ENCODE results near the gene SATL1. TPM values are rescaled to one million over a fixed set of nuclear protein-coding genes. Genes with fewer than 3 reads are reported as not detected.
A peak's percentile ranks its signal among the peaks of the same experiment; 100 is the strongest.

Gene SATL1
- total RNA-seq, 1 donor, result not detected

DNA sequence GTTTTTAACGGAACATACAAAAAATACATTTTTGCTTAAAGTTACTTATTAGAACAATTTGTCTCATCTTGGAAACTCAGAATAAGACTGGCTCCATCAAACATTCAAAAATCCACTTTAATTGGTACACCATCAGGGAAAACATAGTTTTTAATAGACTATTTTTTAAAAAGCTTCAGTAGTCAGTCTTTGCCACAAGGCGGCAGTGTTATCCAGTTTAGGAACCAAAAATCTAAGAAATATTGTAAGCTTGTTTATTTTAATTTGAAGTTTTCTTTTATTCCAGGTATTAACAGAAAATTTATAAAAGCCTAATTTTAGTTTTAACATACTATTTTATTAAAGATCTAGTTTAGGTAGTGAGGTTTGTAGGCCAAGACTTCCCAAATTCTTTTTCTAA, 132.2 kb downstream of the SATL1 start:
- TF ChIP-seq, protein P1, sequence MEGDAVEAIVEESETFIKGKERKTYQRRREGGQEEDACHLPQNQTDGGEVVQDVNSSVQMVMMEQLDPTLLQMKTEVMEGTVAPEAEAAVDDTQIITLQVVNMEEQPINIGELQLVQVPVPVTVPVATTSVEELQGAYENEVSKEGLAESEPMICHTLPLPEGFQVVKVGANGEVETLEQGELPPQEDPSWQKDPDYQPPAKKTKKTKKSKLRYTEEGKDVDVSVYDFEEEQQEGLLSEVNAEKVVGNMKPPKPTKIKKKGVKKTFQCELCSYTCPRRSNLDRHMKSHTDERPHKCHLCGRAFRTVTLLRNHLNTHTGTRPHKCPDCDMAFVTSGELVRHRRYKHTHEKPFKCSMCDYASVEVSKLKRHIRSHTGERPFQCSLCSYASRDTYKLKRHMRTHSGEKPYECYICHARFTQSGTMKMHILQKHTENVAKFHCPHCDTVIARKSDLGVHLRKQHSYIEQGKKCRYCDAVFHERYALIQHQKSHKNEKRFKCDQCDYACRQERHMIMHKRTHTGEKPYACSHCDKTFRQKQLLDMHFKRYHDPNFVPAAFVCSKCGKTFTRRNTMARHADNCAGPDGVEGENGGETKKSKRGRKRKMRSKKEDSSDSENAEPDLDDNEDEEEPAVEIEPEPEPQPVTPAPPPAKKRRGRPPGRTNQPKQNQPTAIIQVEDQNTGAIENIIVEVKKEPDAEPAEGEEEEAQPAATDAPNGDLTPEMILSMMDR (IDR thresholded peaks at IDR 0.05; ENCODE audit: extremely low read depth, low read depth, low read length), result peak; percentile 82
- H3K79me2 ChIP-seq (ENCODE audit: insufficient read depth, low read length), result no peaks in the 10 kb centered on the region
- H3K4me1 ChIP-seq (ENCODE audit: insufficient read depth, low read length), result no peaks in the 10 kb centered on the region
- DNase-seq (ENCODE audit: insufficient read length, low spot score, missing footprints), result peak; percentile 52
- H3K9me3 ChIP-seq (ENCODE audit: low read depth, low read length), result no peaks in the 10 kb centered on the region
- H4K20me1 ChIP-seq (ENCODE audit: insufficient read depth, low read length), result no peaks in the 10 kb centered on the region
- H3K36me3 ChIP-seq (ENCODE audit: insufficient read depth, low read length), result no peaks in the 10 kb centered on the region
- H3K27me3 ChIP-seq (ENCODE audit: insufficient read depth, low read length), result no peaks in the 10 kb centered on the region
- no peak overlapping the region for H3K4me2 ChIP-seq (ENCODE audit: insufficient read depth, low read length)
- no peak overlapping the region for H3K4me3 ChIP-seq (ENCODE audit: insufficient read depth, low read length)
- H3K27ac ChIP-seq (ENCODE audit: low read depth, low read length), result no peak overlapping the region
- no peak overlapping the region for H2AFZ ChIP-seq (ENCODE audit: low read length)

GRCh38 chrX:85109235-85109634, 134.3 kb downstream of the SATL1 start:
- Histone ChIP-seq H3K9me3 (ENCODE audit: low read depth, low read length) (no peaks in the 10 kb centered on the region), H3K36me3 (ENCODE audit: insufficient read depth, low read length) (no peaks in the 10 kb centered on the region), H3K4me1 (ENCODE audit: insufficient read depth, low read length) (no peaks in the 10 kb centered on the region), H3K4me3 (ENCODE audit: insufficient read depth, low read length) (no peak overlapping the region), H3K27ac (ENCODE audit: low read depth, low read length) (no peak overlapping the region), H3K79me2 (ENCODE audit: insufficient read depth, low read length) (no peaks in the 10 kb centered on the region), H4K20me1 (ENCODE audit: insufficient read depth, low read length) (no peaks in the 10 kb centered on the region), H3K27me3 (ENCODE audit: insufficient read depth, low read length) (no peaks in the 10 kb centered on the region), H3K4me2 (ENCODE audit: insufficient read depth, low read length) (no peak overlapping the region), H2AFZ (ENCODE audit: low read length) (no peak overlapping the region)
- DNase-seq (ENCODE audit: insufficient read length, low spot score, missing footprints), result peak; percentile 69
- TF ChIP-seq, protein P1 (IDR thresholded peaks at IDR 0.05; ENCODE audit: extremely low read depth, low read depth, low read length), result peak; percentile 44

DNA sequence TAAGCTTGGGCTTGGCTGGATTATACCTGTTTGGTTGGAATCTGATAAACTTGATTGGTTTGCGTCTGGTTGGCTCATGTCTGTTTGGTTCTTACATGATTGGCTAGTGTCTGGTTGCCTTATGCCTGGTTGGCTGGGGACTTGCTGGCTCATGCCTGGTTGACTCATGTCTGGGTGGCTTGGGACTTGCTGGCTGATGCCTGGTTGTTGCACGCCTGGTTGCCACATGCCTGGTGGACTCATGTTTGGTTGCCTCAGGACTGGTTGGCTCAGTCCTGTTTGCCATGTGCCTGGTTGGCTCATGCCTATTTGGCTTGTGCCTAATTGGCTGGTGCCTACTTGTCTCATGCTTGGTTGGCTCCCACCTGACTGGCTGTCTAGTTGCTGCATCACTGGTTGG, 135.4 kb downstream of the SATL1 start:
- no peak for DNase-seq (ENCODE audit: insufficient read length, low spot score, missing footprints)
- TF ChIP-seq, protein P1 (IDR thresholded peaks at IDR 0.05; ENCODE audit: extremely low read depth, low read depth, low read length), result no peak
- H3K27ac ChIP-seq (ENCODE audit: low read depth, low read length), result no peak overlapping the region

GRCh38 chrX:85107407-85107806, 136.2 kb downstream of the SATL1 start:
- Histone ChIP-seq H3K79me2 (ENCODE audit: insufficient read depth, low read length) (no peaks in the 10 kb centered on the region), H3K4me3 (ENCODE audit: insufficient read depth, low read length) (no peak overlapping the region), H3K27ac (ENCODE audit: low read depth, low read length) (no peak overlapping the region), H3K27me3 (ENCODE audit: insufficient read depth, low read length) (no peaks in the 10 kb centered on the region), H2AFZ (ENCODE audit: low read length) (no peak overlapping the region), H3K36me3 (ENCODE audit: insufficient read depth, low read length) (no peaks in the 10 kb centered on the region), H3K9me3 (ENCODE audit: low read depth, low read length) (no peaks in the 10 kb centered on the region), H3K4me1 (ENCODE audit: insufficient read depth, low read length) (no peaks in the 10 kb centered on the region), H4K20me1 (ENCODE audit: insufficient read depth, low read length) (no peaks in the 10 kb centered on the region), H3K4me2 (ENCODE audit: insufficient read depth, low read length) (no peak overlapping the region)
- no peak for DNase-seq (ENCODE audit: insufficient read length, low spot score, missing footprints)
- TF ChIP-seq, protein P1 (IDR thresholded peaks at IDR 0.05; ENCODE audit: extremely low read depth, low read depth, low read length), result no peak

More for the DNA sequence above, 135.4 kb downstream of the SATL1 start:
- no peak overlapping the region for H3K4me3 ChIP-seq (ENCODE audit: insufficient read depth, low read length)
- no peaks in the 10 kb centered on the region for H3K9me3 ChIP-seq (ENCODE audit: low read depth, low read length)
- H2AFZ ChIP-seq (ENCODE audit: low read length), result no peak overlapping the region
- H3K36me3 ChIP-seq (ENCODE audit: insufficient read depth, low read length), result no peaks in the 10 kb centered on the region
- no peaks in the 10 kb centered on the region for H4K20me1 ChIP-seq (ENCODE audit: insufficient read depth, low read length)
- H3K27me3 ChIP-seq (ENCODE audit: insufficient read depth, low read length), result no peaks in the 10 kb centered on the region
- no peaks in the 10 kb centered on the region for H3K79me2 ChIP-seq (ENCODE audit: insufficient read depth, low read length)
- H3K4me2 ChIP-seq (ENCODE audit: insufficient read depth, low read length), result no peak overlapping the region
- no peaks in the 10 kb centered on the region for H3K4me1 ChIP-seq (ENCODE audit: insufficient read depth, low read length)

Data from osteoblast (primary cell).